GM23248 (cell line): Measurements from ENCODE around the gene RTN4RL1. TPM values are rescaled to one million over a fixed set of nuclear protein-coding genes. Genes with fewer than 3 reads are reported as not detected.

Source experiments
- DNase-seq: peaks from one replicate; pipeline ENCODE4 v3.0.0-alpha.2; 2015
- H2AFZ ChIP-seq: fragments of 200-600 bp; sonication (generic); 2 replicates; pipeline ENCODE4 v1.6.1; 2016; ENCODE audit warnings: antibody characterized with exemption
- H3F3A ChIP-seq: fragments of 200-600 bp; sonication (generic); 2 replicates; pipeline ENCODE4 v1.6.1; 2016; ENCODE audit warnings: mild to moderate bottlenecking, antibody characterized with exemption, mixed run types; ENCODE audit not compliant: insufficient read depth
- H3K27ac ChIP-seq: fragments of 200-600 bp; sonication (generic); 2 replicates; pipeline ENCODE4 v1.5.1; 2016; ENCODE audit warnings: mild to moderate bottlenecking
- H3K27me3 ChIP-seq: fragments of 200-600 bp; sonication (generic); replicated peaks from 2 replicates; pipeline ENCODE4 v1.6.1; 2016; ENCODE audit warnings: mild to moderate bottlenecking; ENCODE audit not compliant: insufficient read depth
- H3K36me3 ChIP-seq: fragments of 200-600 bp; sonication (generic); 2 replicates; pipeline ENCODE4 v1.6.1; 2016; ENCODE audit warnings: low read depth, mild to moderate bottlenecking
- H3K4me1 ChIP-seq: fragments of 200-600 bp; sonication (generic); 2 replicates; pipeline ENCODE4 v1.6.1; 2016; ENCODE audit warnings: mild to moderate bottlenecking; ENCODE audit not compliant: insufficient read depth
- H3K4me2 ChIP-seq: fragments of 200-600 bp; sonication (generic); one replicate; pipeline ENCODE4 v1.6.1; 2016; ENCODE audit warnings: mild to moderate bottlenecking; ENCODE audit not compliant: unreplicated experiment
- H3K4me3 ChIP-seq: fragments of 200-600 bp; sonication (generic); 2 replicates; pipeline ENCODE4 v1.5.1; 2016; ENCODE audit warnings: mild to moderate bottlenecking
- H3K79me2 ChIP-seq: fragments of 200-600 bp; sonication (generic); 2 replicates; pipeline ENCODE4 v1.6.1; 2016; ENCODE audit warnings: mild to moderate bottlenecking; ENCODE audit not compliant: insufficient read depth
- H3K9ac ChIP-seq: fragments of 200-600 bp; sonication (generic); 2 replicates; pipeline ENCODE4 v1.6.1; 2016; ENCODE audit warnings: mild to moderate bottlenecking
- H3K9me2 ChIP-seq: fragments of 200-600 bp; sonication (generic); 2 replicates; pipeline ENCODE4 v1.6.1; 2016; ENCODE audit warnings: mixed run types, mild to moderate bottlenecking, moderate library complexity; ENCODE audit not compliant: insufficient read depth
- H3K9me3 ChIP-seq: fragments of 200-600 bp; sonication (generic); one replicate; pipeline ENCODE4 v1.6.1; 2017; ENCODE audit warnings: low read depth
- H4K20me1 ChIP-seq: fragments of 200-600 bp; sonication (generic); 2 replicates; pipeline ENCODE4 v1.6.0; 2016; ENCODE audit not compliant: insufficient read depth
- EZH2 ChIP-seq: fragments of 200-600 bp; sonication (generic); IDR thresholded peaks from 2 replicates; pipeline ENCODE4 v1.6.1; 2018; ENCODE audit warnings: antibody characterized with exemption, mild to moderate bottlenecking; ENCODE audit not compliant: insufficient read depth, poor library complexity, severe bottlenecking
- EZH2phosphoT487 ChIP-seq: fragments of 200-600 bp; sonication (generic); IDR thresholded peaks from 2 replicates; pipeline ENCODE4 v1.6.1; 2018; ENCODE audit warnings: antibody characterized with exemption, moderate library complexity, mild to moderate bottlenecking, low read depth; ENCODE audit not compliant: insufficient read depth
- WGBS, 2 experiments: methylation state at CpG; one replicate each; pipeline ENCODE4 v1.1.6; 2015 to 2017; ENCODE audit warnings: low lambda C conversion rate in 2 of 2, low coverage in 1 of 2; ENCODE audit errors: missing lambda C conversion rate in 2 of 2; 5-methylcytosine and 5-hydroxymethylcytosine counted together
- in situ Hi-C: fragments of 300-500 bp; cut with MboI; formaldehyde crosslinking; loops from 2 replicates; pipeline ENCODE4 v1.15.0; 2020
- polyA plus RNA-seq: library from polyadenylated mRNA; unstranded; fragments of >200 nt; fragmentation: Nextera tagmentation; extraction: Ambion mirVana; gene quantifications from 2 replicates; pipeline ENCODE4 v1.2.1, GENCODE V29; 2016
- total RNA-seq: library from RNA; depleted of rRNA; stranded (reverse); fragments of >200 nt; shearing (Covaris generic); gene quantifications from 2 replicates; pipeline ENCODE4 v1.2.3, GENCODE V29; 2014

Gene RTN4RL1
- total and polyA plus RNA-seq, 2 experiments from 2014 or later: 0.22 TPM; not detected in 1

- Histone ChIP-seq H3K79me2 (no peaks in the 10 kb centered on the region), H2AFZ (peak overlapping the region; percentile 79), H3K4me1 (peaks cover 7% of the 10 kb centered on the region; the same call in 1 of the 2 replicates), H3K9ac (no peak overlapping the region), H3K27me3 (no peaks in the 10 kb centered on the region), H4K20me1 (no peaks in the 10 kb centered on the region), H3K36me3 (no peaks in the 10 kb centered on the region), H3K9me2 (no peaks in the 10 kb centered on the region), H3K9me3 (no peaks in the 10 kb centered on the region), H3K27ac (no peak overlapping the region), H3F3A (0 out of 2 replicates have a peak, but pooled peaks cover 8% of the 10 kb centered on the region), H3K4me2 (peak overlapping the region; percentile 31), H3K4me3 (no peak overlapping the region)
- in situ Hi-C loops: no loop called here
- peak; percentile 53 for DNase-seq
- WGBS, 2 experiments: 11 to 15% methylated on average over 23 to 24 of the region's 24 CpGs
- no peak for TF ChIP-seq EZH2phosphoT487
- TF ChIP-seq EZH2: no peak
These were observed 13.4 kb downstream of the RTN4RL1 start for GRCh38 chr17:2011411-2012371.

- no peak for TF ChIP-seq EZH2
- no peak for TF ChIP-seq EZH2phosphoT487
- in situ Hi-C loops: no loop called here
- Histone ChIP-seq H3K9ac (no peak overlapping the region), H3F3A (0 out of 2 replicates have a peak, but pooled peaks cover 8% of the 10 kb centered on the region), H3K27me3 (no peaks in the 10 kb centered on the region), H3K36me3 (no peaks in the 10 kb centered on the region), H4K20me1 (no peaks in the 10 kb centered on the region), H2AFZ (no peak overlapping the region), H3K27ac (no peak overlapping the region), H3K4me2 (no peak overlapping the region), H3K79me2 (no peaks in the 10 kb centered on the region), H3K9me2 (no peaks in the 10 kb centered on the region), H3K4me3 (no peak overlapping the region), H3K9me3 (no peaks in the 10 kb centered on the region), H3K4me1 (peaks cover 7% of the 10 kb centered on the region; the same call in 1 of the 2 replicates)
- no peak for DNase-seq
- WGBS, 2 experiments: 92 to 97% methylated on average over 10 of the region's 10 CpGs
These were observed 15.4 kb downstream of the RTN4RL1 start for GRCh38 chr17:2009737-2010136.

GRCh38 chr17:2008332-2009126, 16.6 kb downstream of the RTN4RL1 start:
- H3K79me2 ChIP-seq: no peaks in the 10 kb centered on the region
- no peaks in the 10 kb centered on the region for H3K9me2 ChIP-seq
- H3K4me3 ChIP-seq: no peak overlapping the region
- no peaks in the 10 kb centered on the region for H4K20me1 ChIP-seq
- WGBS, 2 experiments: 87 to 91% methylated on average over 15 of the region's 15 CpGs
- H3K4me2 ChIP-seq: no peak overlapping the region
- H3K27me3 ChIP-seq: no peaks in the 10 kb centered on the region
- no peaks in the 10 kb centered on the region for H3K9me3 ChIP-seq
- peaks cover 7% of the 10 kb centered on the region; the same call in 1 of the 2 replicates for H3K4me1 ChIP-seq
- no peak overlapping the region for H3K9ac ChIP-seq
- in situ Hi-C loops: no loop called here
- H3K36me3 ChIP-seq: no peaks in the 10 kb centered on the region
- no peak for DNase-seq
- no peak overlapping the region for H2AFZ ChIP-seq
- H3F3A ChIP-seq: 0 out of 2 replicates have a peak, but pooled peaks cover 8% of the 10 kb centered on the region
- TF ChIP-seq EZH2phosphoT487 (no peak), EZH2 (no peak)
- H3K27ac ChIP-seq: no peak overlapping the region

GRCh38 chr17:2004435-2004952, 20.6 kb downstream of the RTN4RL1 start:
- WGBS, 2 experiments: 88 to 90% methylated on average over 12 of the region's 12 CpGs
- H3K9me3 ChIP-seq: no peaks in the 10 kb centered on the region
- no peak overlapping the region for H3K4me3 ChIP-seq
- TF ChIP-seq EZH2phosphoT487 (no peak), EZH2 (no peak)
- H3K4me2 ChIP-seq: no peak overlapping the region
- in situ Hi-C loops: no loop called here
- H3F3A ChIP-seq: no peaks in the 10 kb centered on the region
- H4K20me1 ChIP-seq: no peaks in the 10 kb centered on the region
- no peak overlapping the region for H2AFZ ChIP-seq
- no peak overlapping the region for H3K27ac ChIP-seq
- no peak overlapping the region for H3K9ac ChIP-seq
- H3K36me3 ChIP-seq: no peaks in the 10 kb centered on the region
- no peaks in the 10 kb centered on the region for H3K9me2 ChIP-seq
- no peaks in the 10 kb centered on the region for H3K4me1 ChIP-seq
- H3K79me2 ChIP-seq: no peaks in the 10 kb centered on the region
- no peak for DNase-seq
- H3K27me3 ChIP-seq: no peaks in the 10 kb centered on the region
